DOHH2 (cell line): Measurements from ENCODE around the gene TMEM38A.

Experiments used
- CTCF ChIP-seq: fragments of 200-600 bp; sonication (generic); IDR thresholded peaks from one replicate; pipeline ENCODE4 v1.5.1; 2014; ENCODE audit warnings: antibody characterized with exemption, mild to moderate bottlenecking, low read depth, low read length; ENCODE audit not compliant: poor library complexity, severe bottlenecking
- EZH2phosphoT487 ChIP-seq: fragments of 200-600 bp; sonication (generic); IDR thresholded peaks from 2 replicates; pipeline ENCODE4 v1.6.1; 2017; ENCODE audit warnings: borderline replicate concordance, mild to moderate bottlenecking, antibody characterized with exemption, low read length, moderate library complexity, mixed read lengths

- TF ChIP-seq CTCF (no peak), EZH2phosphoT487 (no peak)
Measured at GRCh38 chr19:16628984-16629691, 31.8 kb upstream of the TMEM38A start.
